Sigmoid colon (tissue), 7 donors: ENCODE data around the gene NTNG1. TPM values are rescaled to one million over a fixed set of nuclear protein-coding genes. Genes with fewer than 3 reads are reported as not detected.

Source experiments
- DNase-seq: peaks from one replicate; pipeline ENCODE4 v3.0.0-alpha.2; 2019
- H3K27ac ChIP-seq, 4 donors: fragments of 200-600 bp; sonication (generic); one replicate each; pipeline ENCODE4 v1.5.1; 2016 to 2019; ENCODE audit warnings: mild to moderate bottlenecking in 1 of 4
- H3K27me3 ChIP-seq, 3 donors: fragments of 200-600 bp; sonication (generic); one replicate each; pipeline ENCODE4 v1.5.1; 2019; ENCODE audit warnings: mild to moderate bottlenecking in 1 of 3
- H3K36me3 ChIP-seq, 4 donors: fragments of 200-600 bp; sonication (generic); one replicate each; pipeline ENCODE4 v1.5.1; 2016 to 2019
- H3K4me1 ChIP-seq, 4 donors: fragments of 200-600 bp; sonication (generic); one replicate each; pipeline ENCODE4 v1.5.1; 2017 to 2019
- H3K4me3 ChIP-seq, 4 donors: fragments of 200-600 bp; sonication (generic); one replicate each; pipeline ENCODE4 v1.5.1; 2017 to 2019; ENCODE audit warnings: mild to moderate bottlenecking in 2 of 4, moderate library complexity in 1 of 4
- H3K9me3 ChIP-seq, 4 donors: fragments of 200-600 bp in 3 of 4; sonication (generic) in 3 of 4; one replicate each; pipeline versions ENCODE4 v1.5.1 to v1.6.1; 2013 to 2019
- CTCF ChIP-seq, 4 experiments: fragments of 450-650 bp in 3 of 4; fragments of 200-600 bp in 1 of 4; IDR thresholded peaks; one replicate each; pipeline ENCODE4 v1.5.1; 2016 to 2019; ENCODE audit warnings: antibody characterized with exemption in 4 of 4, mild to moderate bottlenecking in 3 of 4, moderate library complexity in 2 of 4
- EP300 ChIP-seq, 4 donors: sonication (generic); formaldehyde crosslinking; IDR thresholded peaks; one replicate each; pipeline ENCODE4 v1.6.1; 2017; ENCODE audit warnings: antibody characterized with exemption in 4 of 4
- POLR2A ChIP-seq, 2 donors: fragments of 450-650 bp; IDR thresholded peaks; one replicate each; pipeline ENCODE4 v1.6.1; 2016; ENCODE audit warnings: antibody characterized with exemption in 2 of 2, mild to moderate bottlenecking in 2 of 2, moderate library complexity in 2 of 2
- POLR2AphosphoS5 ChIP-seq, 4 donors: sonication (generic); formaldehyde crosslinking; IDR thresholded peaks; one replicate each; pipeline ENCODE4 v1.6.1; 2017; ENCODE audit warnings: antibody characterized with exemption in 4 of 4
- WGBS, 2 donors: extraction: QIAGEN DNeasy Blood & Tissue Kit; methylation state at CpG; one replicate each; pipeline ENCODE4 v1.1.7; 2013; 5-methylcytosine and 5-hydroxymethylcytosine counted together
- intact Hi-C: fragments of 100-400 bp; cut with DNase I; formaldehyde crosslinking; loops from one replicate; pipeline ENCODE4 v1.15.1; 2023
- polyA plus RNA-seq, 3 donors: library from polyadenylated mRNA; stranded (reverse); fragments of 200-250 nt; gene quantifications; one replicate each; pipeline ENCODE4 v1.2.3, GENCODE V29; 2013
- total RNA-seq, 4 donors: library from RNA; depleted of rRNA; stranded (reverse); fragments of >200 nt; gene quantifications; one replicate each; pipeline ENCODE4 v1.1.0, GENCODE V29; 2016
- donor health status: healthy with polysubstance abuse.
- donor health status: Bipolar disorder and iron deficiency.
- donor health status: healthy.

NTNG1 gene
- total and polyA plus RNA-seq, 7 donors, result under 0.01 to 32.5 (median 9.5) TPM; not detected in 1

GRCh38 chr1:107459204-107459904 lies 318.5 kb downstream of the NTNG1 start:
- Histone ChIP-seq H3K9me3 (no peaks in the 10 kb centered on the region), H3K4me3 (no peak overlapping the region), H3K27ac (no peak overlapping the region), H3K36me3 (no peaks in the 10 kb centered on the region), H3K27me3 (no peaks in the 10 kb centered on the region), H3K4me1 (no peaks in the 10 kb centered on the region)
- TF ChIP-seq CTCF (IDR thresholded peaks at IDR 0.05) (no peak), EP300 (IDR thresholded peaks at IDR 0.05) (no peak)
- WGBS, 2 donors, result 69 to 75% methylated on average over 4 of the region's 4 CpGs
- intact Hi-C loops, result no loop called here
- DNase-seq, result no peak

- intact Hi-C loops, result no loop called here
- 77 to 91% methylated on average over 8 of the region's 8 CpGs for WGBS, 2 donors
- H3K4me1 ChIP-seq, result no peaks in the 10 kb centered on the region
Observed at GRCh38 chr1:107460035-107460434, 319.2 kb downstream of the NTNG1 start.

GRCh38 chr1:107464827-107465226 lies 324.0 kb downstream of the NTNG1 start:
- intact Hi-C loops, result no loop called here
- TF ChIP-seq CTCF (IDR thresholded peaks at IDR 0.05) (no peak), EP300 (IDR thresholded peaks at IDR 0.05) (no peak)
- Histone ChIP-seq H3K27me3 (no peaks in the 10 kb centered on the region), H3K36me3 (no peaks in the 10 kb centered on the region), H3K4me1 (no peaks in the 10 kb centered on the region), H3K4me3 (no peak overlapping the region), H3K9me3 (no peaks in the 10 kb centered on the region), H3K27ac (no peak overlapping the region)
- no peak for DNase-seq
- WGBS, 2 donors, result 68 to 71% methylated on average over 4 of the region's 4 CpGs

More at GRCh38 chr1:107460035-107460434, 319.2 kb downstream of the NTNG1 start:
- H3K9me3 ChIP-seq, result no peaks in the 10 kb centered on the region
- TF ChIP-seq CTCF (IDR thresholded peaks at IDR 0.05) (no peak), POLR2A (IDR thresholded peaks at IDR 0.05) (no peak), EP300 (IDR thresholded peaks at IDR 0.05) (no peak), POLR2AphosphoS5 (IDR thresholded peaks at IDR 0.05) (no peak)
- no peak for DNase-seq
- no peaks in the 10 kb centered on the region for H3K27me3 ChIP-seq
- H3K27ac ChIP-seq, result no peak overlapping the region
- H3K36me3 ChIP-seq, result no peaks in the 10 kb centered on the region
- H3K4me3 ChIP-seq, result no peak overlapping the region

- WGBS, 2 donors, result 84 to 93% methylated on average over 1 of the region's 1 CpG
- TF ChIP-seq EP300 (IDR thresholded peaks at IDR 0.05) (no peak), POLR2AphosphoS5 (IDR thresholded peaks at IDR 0.05) (no peak), CTCF (IDR thresholded peaks at IDR 0.05) (no peak), POLR2A (IDR thresholded peaks at IDR 0.05) (no peak)
- intact Hi-C loops, result no loop called here
- Histone ChIP-seq H3K27me3 (no peaks in the 10 kb centered on the region), H3K9me3 (no peaks in the 10 kb centered on the region), H3K36me3 (no peaks in the 10 kb centered on the region), H3K4me3 (no peak overlapping the region), H3K4me1 (no peaks in the 10 kb centered on the region), H3K27ac (no peak overlapping the region)
- no peak for DNase-seq
Observed at GRCh38 chr1:107467286-107467685, 326.4 kb downstream of the NTNG1 start.

- DNase-seq, result no peak
- WGBS, 2 donors, result 82 to 92% methylated on average over 3 of the region's 3 CpGs
- no peak for TF ChIP-seq POLR2A (IDR thresholded peaks at IDR 0.05)
- TF ChIP-seq CTCF (IDR thresholded peaks at IDR 0.05), result no peak
- TF ChIP-seq POLR2AphosphoS5 (IDR thresholded peaks at IDR 0.05), result no peak
- TF ChIP-seq EP300 (IDR thresholded peaks at IDR 0.05), result no peak
Observed at GRCh38 chr1:107467811-107468210, 327.0 kb downstream of the NTNG1 start.

More at GRCh38 chr1:107467811-107468210, 327.0 kb downstream of the NTNG1 start:
- Histone ChIP-seq H3K36me3 (no peaks in the 10 kb centered on the region), H3K4me1 (no peaks in the 10 kb centered on the region), H3K9me3 (no peaks in the 10 kb centered on the region), H3K27me3 (no peaks in the 10 kb centered on the region), H3K27ac (no peak overlapping the region), H3K4me3 (no peak overlapping the region)
- intact Hi-C loops, result no loop called here
